Ovary (tissue), 9 donors: Measurements from ENCODE around the gene STEAP3. TPM values are rescaled to one million over a fixed set of nuclear protein-coding genes. Genes with fewer than 3 reads are reported as not detected.

Experiments used
- DNase-seq, 5 donors: peaks; one replicate each; pipeline ENCODE4 v3.0.0-alpha.2; 2019 to 2020
- H3K27ac ChIP-seq, 2 donors: fragments of 200-600 bp; one replicate each; pipeline versions ENCODE4 v1.5.1 to v1.8.0; 2019 to 2022
- H3K27me3 ChIP-seq: fragments of 200-600 bp; one replicate; pipeline ENCODE4 v1.8.0; 2022
- H3K36me3 ChIP-seq: fragments of 200-600 bp; sonication (generic); one replicate; pipeline ENCODE4 v1.5.1; 2019
- H3K4me1 ChIP-seq: one replicate; pipeline ENCODE4 v1.8.1; 2013; ENCODE audit warnings: mild to moderate bottlenecking, moderate library complexity; ENCODE audit not compliant: insufficient read depth
- H3K4me3 ChIP-seq: fragments of 200-600 bp; sonication (generic); one replicate; pipeline ENCODE4 v1.5.1; 2017
- H3K9me3 ChIP-seq, 2 donors: fragments of 200-600 bp in 1 of 2; sonication (generic) in 1 of 2; one replicate each; pipeline versions ENCODE4 v1.5.1 to v1.8.1; 2013 to 2019; ENCODE audit warnings: mild to moderate bottlenecking in 1 of 2, moderate library complexity in 1 of 2
- CTCF ChIP-seq, 3 donors: fragments of 450-650 bp in 2 of 3; fragments of 200-600 bp in 1 of 3; IDR thresholded peaks; one replicate each; pipeline versions ENCODE4 v1.5.1 to v1.8.0; 2016 to 2022; ENCODE audit warnings: antibody characterized with exemption in 3 of 3, mild to moderate bottlenecking in 1 of 3
- EP300 ChIP-seq: sonication (generic); formaldehyde crosslinking; IDR thresholded peaks from one replicate; pipeline ENCODE4 v1.6.1; 2017; ENCODE audit warnings: antibody characterized with exemption
- POLR2A ChIP-seq: fragments of 450-650 bp; IDR thresholded peaks from one replicate; pipeline ENCODE4 v1.6.1; 2017; ENCODE audit warnings: antibody characterized with exemption, mild to moderate bottlenecking, moderate library complexity
- WGBS, 3 donors: extraction: QIAGEN DNeasy Blood & Tissue Kit in 1 of 3; methylation state at CpG; one replicate each; pipeline versions ENCODE4 v1.1.5 to v1.1.7; 2013 to 2017; 5-methylcytosine and 5-hydroxymethylcytosine counted together
- intact Hi-C, 4 donors: fragments of 100-400 bp; cut with DNase I; formaldehyde crosslinking; loops; one replicate each; pipeline versions ENCODE4 v1.11.0 to v1.15.1; 2022 to 2023
- polyA plus RNA-seq, 2 donors: library from polyadenylated mRNA; stranded (reverse); fragments of 200-250 nt in 1 of 2; fragments of 350-450 nt in 1 of 2; fragmentation: Illumina TruSeq in 1 of 2; extraction: RNeasy Lipid Tissue Mini Kit (QIAGEN cat#74804) in 1 of 2; gene quantifications; one replicate each; pipeline ENCODE4 v1.2.3, GENCODE V29; 2013 to 2014
- total RNA-seq, 7 donors: library from RNA; depleted of rRNA in 2 of 7; stranded (reverse); fragments of >200 nt in 2 of 7; fragmentation: NEBNext Ultra II Directional in 3 of 7; extraction: Animal tissue kit (Norgen Biotek cat#: 25700) in 3 of 7; gene quantifications; one replicate each; pipeline versions ENCODE4 v1.1.0 to v1.2.4, GENCODE V29; 2016 to 2023
- donor health status: DM: no; HTN: no; CAD: no; lungs with moderate emphysema.
- donor health status: DM: no; HTN: no; CAD: no.
- donor health status: Bipolar disorder and iron deficiency.
- donor health status: DM: yes; HTN: yes; CAD: no.
- donor health status: DM: no; HTN: no; CAD: no.
- donor health status: DM: yes; HTN: yes; CAD: no.

The STEAP3 gene
- total and polyA plus RNA-seq, 9 donors, result 2.3 to 13.3 (median 5.8) TPM

GRCh38 chr2:119294671-119295070 lies 71.0 kb downstream of the STEAP3 start:
- no peaks in the 10 kb centered on the region for H3K4me1 ChIP-seq
- no peaks in the 10 kb centered on the region for H3K36me3 ChIP-seq
- 86 to 89% (median 89%) methylated on average over 14 of the region's 14 CpGs for WGBS, 3 donors
- no peaks in the 10 kb centered on the region for H3K9me3 ChIP-seq
- no peak overlapping the region for H3K27ac ChIP-seq
- intact Hi-C loops, result loop anchor here in 1 of 4 donors (10.0 kb wide), 1 partner anchor 410 kb away; no protein-coding TSS in a partner anchor
- H3K27me3 ChIP-seq, result no peaks in the 10 kb centered on the region
- no peak for TF ChIP-seq CTCF (IDR thresholded peaks at IDR 0.05)
- TF ChIP-seq EP300, result no peak
- TF ChIP-seq POLR2A, result no peak
- H3K4me3 ChIP-seq, result no peak overlapping the region
- no peak for DNase-seq

- DNase-seq, result no peak
- Histone ChIP-seq H3K36me3 (no peaks in the 10 kb centered on the region), H3K4me1 (no peaks in the 10 kb centered on the region), H3K27ac (no peak overlapping the region), H3K9me3 (no peaks in the 10 kb centered on the region), H3K4me3 (no peak overlapping the region), H3K27me3 (no peaks in the 10 kb centered on the region)
- WGBS, 3 donors, result 85 to 87% (median 85%) methylated on average over 10 of the region's 10 CpGs
- intact Hi-C loops, result loop anchor here in 1 of 4 donors (10.0 kb wide), 1 partner anchor 411 kb away; no protein-coding TSS in a partner anchor
- no peak for TF ChIP-seq EP300
- no peak for TF ChIP-seq POLR2A
- no peak for TF ChIP-seq CTCF (IDR thresholded peaks at IDR 0.05)
These were observed 72.2 kb downstream of the STEAP3 start for GRCh38 chr2:119295688-119296375.

- TF ChIP-seq POLR2A (no peak), CTCF (IDR thresholded peaks at IDR 0.05) (no peak)
- DNase-seq, result no peak
- Histone ChIP-seq H3K4me3 (no peak overlapping the region), H3K9me3 (no peaks in the 10 kb centered on the region), H3K27me3 (no peaks in the 10 kb centered on the region), H3K27ac (no peak overlapping the region), H3K36me3 (no peaks in the 10 kb centered on the region), H3K4me1 (peaks cover 1% of the 10 kb centered on the region)
- 95% methylated on average over 6 of the region's 6 CpGs for WGBS, 3 donors
- intact Hi-C loops, result no loop called here
These were observed 77.8 kb downstream of the STEAP3 start for GRCh38 chr2:119301413-119301812.

- H3K4me3 ChIP-seq, result no peak overlapping the region
- no peak for DNase-seq
- TF ChIP-seq CTCF (IDR thresholded peaks at IDR 0.05) (no peak), EP300 (no peak), POLR2A (no peak)
- WGBS, 3 donors, result 90 to 94% (median 93%) methylated on average over 2 of the region's 2 CpGs
- peak overlapping the region in 1 of 2 donors; percentile 76 for H3K27ac ChIP-seq
- H3K36me3 ChIP-seq, result no peaks in the 10 kb centered on the region
- H3K4me1 ChIP-seq, result peaks cover 1% of the 10 kb centered on the region
- H3K27me3 ChIP-seq, result no peaks in the 10 kb centered on the region
- intact Hi-C loops, result no loop called here
- H3K9me3 ChIP-seq, result no peaks in the 10 kb centered on the region
These were observed 81.2 kb downstream of the STEAP3 start for GRCh38 chr2:119304847-119305246.
